ENCODE measurements around the gene SNRPB2. TPM values are rescaled to one million over a fixed set of nuclear protein-coding genes. Genes with fewer than 3 reads are reported as not detected.
A peak's percentile ranks its signal among the peaks of the same experiment; 100 is the strongest.

Gene SNRPB2
- total RNA-seq, 1 experiment from 2014 or later: 78.4 TPM

DNA sequence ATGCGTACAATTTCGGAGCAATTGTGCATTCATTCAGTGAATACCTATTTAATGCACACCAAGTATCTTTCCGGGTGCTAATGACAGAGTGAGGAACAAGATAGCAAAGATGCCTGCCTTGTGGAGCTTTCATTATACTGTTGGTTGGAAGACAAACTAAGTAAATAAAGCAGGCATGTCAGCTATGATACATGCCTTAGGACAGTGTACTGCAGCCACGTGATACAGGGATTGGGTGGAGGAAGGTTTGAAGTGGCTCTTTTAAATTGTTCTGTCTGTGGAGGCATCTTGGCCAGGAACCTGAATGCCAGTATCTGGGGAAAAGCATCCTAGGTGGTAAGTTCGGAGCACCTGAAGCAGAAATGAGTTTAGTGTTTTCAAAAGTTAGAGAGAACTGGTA lies 15.4 kb downstream of the SNRPB2 start:
- Histone ChIP-seq H3K27me3 (ENCODE audit: insufficient read depth, low read length) (no peaks in the 10 kb centered on the region), H2AFZ (ENCODE audit: low read depth, low read length, poor library complexity, severe bottlenecking) (no peak overlapping the region), H3K4me3 (replicated peaks in 1 of 2; ENCODE audit: low read depth in 1 of 2, low read length in 2 of 2) (no peak overlapping the region), H3K9me2 (ENCODE audit: insufficient read depth) (no peaks in the 10 kb centered on the region), H3K27ac (ENCODE audit: low read depth, low read length) (no peak overlapping the region), H3K9ac (ENCODE audit: low read length) (no peak overlapping the region), H3K79me2 (ENCODE audit: insufficient read depth, low read length) (no peaks in the 10 kb centered on the region), H3K9me3 (ENCODE audit: control insufficient read depth in 1 of 2, insufficient read depth in 1 of 2, low read depth in 1 of 2, low read length in 2 of 2) (no peaks in the 10 kb centered on the region), H3K4me2 (ENCODE audit: low read length) (no peak overlapping the region), H3K4me1 (ENCODE audit: control insufficient read depth in 1 of 2, insufficient read depth in 2 of 2, low read length in 2 of 2) (no peaks in the 10 kb centered on the region), H3K36me3 (ENCODE audit: control insufficient read depth in 1 of 2, insufficient read depth in 2 of 2, low read length in 2 of 2) (peaks cover 7 to 9% of the 10 kb centered on the region in 2 experiments; a peak in 3 of 4 replicates), H4K20me1 (ENCODE audit: insufficient read depth) (no peaks in the 10 kb centered on the region)
- no peak for DNase-seq (ENCODE audit: low read depth, low spot score)
- ChIA-PET POLR2A (no interaction called here), RAD21 (ENCODE audit: low non-redundant PET in 1 of 2, low total read pairs in 2 of 2, uncharacterized antibody in 2 of 2, unreplicated experiment in 2 of 2) (no interaction called here), CTCF (no interaction called here)
- no TSS peak for BruUV-seq (replicated peaks)
- ATAC-seq: no peak
- TF ChIP-seq POLR2A (IDR thresholded peaks at IDR 0.05; ENCODE audit: borderline replicate concordance, extremely low read depth, insufficient read depth, insufficient read length) (no peak), ZFX (IDR thresholded peaks at IDR 0.05) (no peak), SIN3A (IDR thresholded peaks at IDR 0.05; ENCODE audit: low read depth) (no peak), RAD21 (IDR thresholded peaks at IDR 0.05; ENCODE audit: low read depth) (no peak), CBX3 (IDR thresholded peaks at IDR 0.05; ENCODE audit: low read depth) (no peak), YY1 (IDR thresholded peaks at IDR 0.05; ENCODE audit: extremely low read depth, insufficient replicate concordance, low read depth, low read length) (no peak)
- intact Hi-C loops (cut with micrococcal nuclease): no loop called here

DNA sequence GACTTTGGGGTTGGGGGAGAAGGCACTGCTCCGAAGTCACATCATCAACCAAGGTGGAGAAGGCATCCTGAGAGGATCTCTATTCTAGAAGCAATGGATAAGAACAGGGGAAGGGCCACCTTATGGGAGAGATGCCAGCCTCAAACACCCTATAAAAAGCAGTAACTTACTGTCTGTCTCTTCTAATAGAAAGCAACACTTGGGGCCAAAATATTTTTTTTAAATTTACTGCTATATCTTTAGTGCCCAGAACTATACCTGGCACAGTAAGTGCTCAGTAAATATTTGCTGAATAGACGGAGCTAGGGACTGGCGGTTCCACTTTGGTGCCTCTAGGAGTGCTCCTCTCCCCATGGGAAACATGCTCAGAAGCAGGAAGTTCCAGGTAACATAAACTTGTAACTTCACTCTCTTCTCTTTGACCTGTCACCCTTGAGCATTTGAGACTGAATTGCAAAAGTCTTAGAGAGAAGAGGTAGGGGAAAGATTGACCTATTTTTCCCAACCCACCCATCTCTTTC lies 17.5 kb downstream of the SNRPB2 start:
- ChIA-PET CTCF (interaction anchor here (0.6 to 1.2 kb wide), 2 partner anchors 13 to 18 kb away, joined by 3 to 5 read pairs; partner anchors contain the start of gene SNRPB2), RAD21 (ENCODE audit: low non-redundant PET in 1 of 2, low total read pairs in 2 of 2, uncharacterized antibody in 2 of 2, unreplicated experiment in 2 of 2) (no interaction called here), POLR2A (interaction anchor here (0.7 kb wide), 1 partner anchor 17 kb away, joined by 3 read pairs; no protein-coding TSS in a partner anchor)
- no TSS peak for BruUV-seq (replicated peaks)
- intact Hi-C loops (cut with micrococcal nuclease): no loop called here
- Histone ChIP-seq H3K4me3 (replicated peaks in 1 of 2; ENCODE audit: low read depth in 1 of 2, low read length in 2 of 2) (no peak overlapping the region), H2AFZ (ENCODE audit: low read depth, low read length, poor library complexity, severe bottlenecking) (peak overlapping the region; percentile 24), H3K9ac (ENCODE audit: low read length) (no peak overlapping the region), H3K9me3 (ENCODE audit: control insufficient read depth in 1 of 2, insufficient read depth in 1 of 2, low read depth in 1 of 2, low read length in 2 of 2) (no peaks in the 10 kb centered on the region), H3K36me3 (ENCODE audit: control insufficient read depth in 1 of 2, insufficient read depth in 2 of 2, low read length in 2 of 2) (no peaks in the 10 kb centered on the region), H3K4me2 (ENCODE audit: low read length) (no peak overlapping the region), H4K20me1 (ENCODE audit: insufficient read depth) (no peaks in the 10 kb centered on the region), H3K79me2 (ENCODE audit: insufficient read depth, low read length) (no peaks in the 10 kb centered on the region), H3K27me3 (ENCODE audit: insufficient read depth, low read length) (no peaks in the 10 kb centered on the region), H3K9me2 (ENCODE audit: insufficient read depth) (no peaks in the 10 kb centered on the region), H3K27ac (ENCODE audit: low read depth, low read length) (no peak overlapping the region), H3K4me1 (ENCODE audit: control insufficient read depth in 1 of 2, insufficient read depth in 2 of 2, low read length in 2 of 2) (no peaks in the 10 kb centered on the region)
- ATAC-seq (peak; percentile 96), DNase-seq (ENCODE audit: low read depth, low spot score) (no peak)
- 0 out of 2 replicates have a peak, but pooled peaks have one; percentile 8 for TF ChIP-seq ELF1 (IDR thresholded peaks at IDR 0.05; ENCODE audit: borderline replicate concordance, low read depth)
- TF ChIP-seq RAD21 (IDR thresholded peaks at IDR 0.05; ENCODE audit: low read depth): no peak
- no peak for TF ChIP-seq EGR1 (IDR thresholded peaks at IDR 0.05; ENCODE audit: low read depth)
- peak in 2 of 3 experiments; percentile 29 to 47; a peak in 3 of 6 replicates for TF ChIP-seq CTCF (IDR thresholded peaks at IDR 0.05 in 2 of 3, conservative IDR thresholded peaks at IDR 0.05 in 1 of 3; ENCODE audit: borderline replicate concordance in 1 of 3, insufficient read depth in 1 of 3, low read depth in 2 of 3, low read length in 2 of 3)
